K562 (cell line): ENCODE measurements around the gene RNF31. TPM values are rescaled to one million over a fixed set of nuclear protein-coding genes. Genes with fewer than 3 reads are reported as not detected.

Experiments
- ATAC-seq: fragments of 200-7000 bp; cut with Tn5 transposase; 3 replicates; pipeline ENCODE4 v1.9.1; 2020; ENCODE audit warnings: moderate library complexity
- BruUV-seq: library from RNA; stranded (reverse); fragments of 400-500 nt; replicated peaks from 2 replicates; lab custom pipeline; 2021; lab: Mats Ljungman, UMichigan
- CTCF ChIA-PET: fragments of 300-600 bp; formaldehyde crosslinking; extraction: SDS; loops from one replicate; lab custom pipeline; 2021; ENCODE audit warnings: low intra/inter-chr PET ratio; lab: Yijun Ruan, JAX
- POLR2A ChIA-PET: fragments of 300-600, 350-650 bp; sonication (Branson Sonifier 250); formaldehyde crosslinking; extraction: SDS; loops from one replicate; lab custom pipeline; 2021; ENCODE audit warnings: antibody characterized with exemption, inconsistent platforms; lab: Yijun Ruan, JAX
- DNase-seq, 4 experiments: peaks; one replicate each; pipeline versions ENCODE4 v3.0.0 to v3.0.0-alpha.2; 2011 to 2018; ENCODE audit warnings: low spot score in 3 of 4, mixed read lengths in 3 of 4; ENCODE audit errors: extremely low read depth in 1 of 4
- FAIRE-seq: peaks from 2 replicates; lab custom pipeline; 2011; peaks lifted over from hg19 to GRCh38; lab: Jason Lieb, UNC
- H2AFZ ChIP-seq: 2 replicates; pipeline ENCODE4 v1.6.0; 2011; ENCODE audit warnings: low read depth, low read length, control low read depth, inconsistent platforms
- H3K27ac ChIP-seq: fragments of 200-600 bp; 3 replicates; pipeline ENCODE4 v1.8.0; 2011; ENCODE audit warnings: low read depth, mild to moderate bottlenecking, control low read depth, inconsistent platforms, low read length, moderate library complexity, mixed read lengths; ENCODE audit errors: extremely low read depth
- H3K27me3 ChIP-seq, 2 experiments: fragments of 300-600 bp in 1 of 2; 2 replicates in 1 of 2; 3 replicates in 1 of 2; pipeline versions ENCODE4 v1.6.0 to v1.8.0; 2011; ENCODE audit warnings: inconsistent platforms in 2 of 2, low read length in 2 of 2, mild to moderate bottlenecking in 1 of 2, mixed read lengths in 1 of 2, moderate library complexity in 1 of 2; ENCODE audit not compliant: control insufficient read depth in 2 of 2, insufficient read depth in 2 of 2
- H3K36me3 ChIP-seq: fragments of 300-600 bp; 3 replicates; pipeline ENCODE4 v1.8.0; 2011; ENCODE audit warnings: mild to moderate bottlenecking, low read length, inconsistent platforms; ENCODE audit not compliant: control insufficient read depth, insufficient read depth
- H3K4me1 ChIP-seq, 2 experiments: fragments of 200-600 bp in 1 of 2; replicated peaks in 1 of 2; 2 replicates in 1 of 2; 3 replicates in 1 of 2; pipeline versions ENCODE4 v1.5.1 to v1.8.0; 2011; ENCODE audit warnings: inconsistent platforms in 2 of 2, low read length in 2 of 2, mild to moderate bottlenecking in 1 of 2, mixed read lengths in 1 of 2, moderate library complexity in 1 of 2; ENCODE audit not compliant: control insufficient read depth in 2 of 2, insufficient read depth in 2 of 2
- H3K4me2 ChIP-seq: 2 replicates; pipeline ENCODE4 v1.6.1; 2011; ENCODE audit warnings: low read length, control low read depth, inconsistent platforms, mixed read lengths; ENCODE audit not compliant: insufficient read depth
- H3K4me3 ChIP-seq: fragments of 200-600 bp; sonication (generic), shearing (Covaris generic); 2 replicates; pipeline ENCODE4 v1.5.1; 2016; ENCODE audit warnings: control low read depth, inconsistent platforms
- H3K79me2 ChIP-seq: fragments of 200-600 bp; 3 replicates; pipeline ENCODE4 v1.8.0; 2011; ENCODE audit warnings: low read length, inconsistent platforms; ENCODE audit not compliant: control insufficient read depth, insufficient read depth
- H3K9ac ChIP-seq, 2 experiments: 2 replicates each; pipeline versions ENCODE4 v1.6.0 to v1.6.1; 2011; ENCODE audit warnings: low read depth in 2 of 2, low read length in 2 of 2, control low read depth in 1 of 2, inconsistent platforms in 1 of 2, mild to moderate bottlenecking in 1 of 2, mixed read lengths in 1 of 2; ENCODE audit not compliant: insufficient read depth in 1 of 2
- H3K9me1 ChIP-seq: one replicate; pipeline ENCODE4 v1.6.0; 2011; ENCODE audit warnings: inconsistent platforms, mild to moderate bottlenecking, low read length, moderate library complexity; ENCODE audit not compliant: control insufficient read depth, insufficient read depth
- H3K9me3 ChIP-seq: replicated peaks from 2 replicates; pipeline ENCODE4 v1.5.1; 2011; ENCODE audit warnings: low read depth, low read length, inconsistent platforms; ENCODE audit not compliant: control insufficient read depth, insufficient read depth
- H4K20me1 ChIP-seq: replicated peaks from 2 replicates; pipeline ENCODE4 v1.6.1; 2011; ENCODE audit warnings: low read length, inconsistent platforms, mixed read lengths; ENCODE audit not compliant: control insufficient read depth, insufficient read depth
- CBX1 ChIP-seq: sonication (generic); IDR thresholded peaks from 2 replicates; pipeline ENCODE4 v1.6.1; 2016; ENCODE audit warnings: antibody characterized with exemption, low read depth, mild to moderate bottlenecking
- NFIX ChIP-seq: fragments of 250-450 bp; sonication (Bioruptor Pico); IDR thresholded peaks from 2 replicates; pipeline ENCODE4 v1.4.0; 2020; ENCODE audit warnings: low read depth, mild to moderate bottlenecking, moderate library complexity
- RNF219 ChIP-seq: fragments of 250-450 bp; sonication (Bioruptor Pico); IDR thresholded peaks from 2 replicates; pipeline ENCODE4 v1.5.0; 2022; ENCODE audit warnings: mild to moderate bottlenecking
- SNIP1 ChIP-seq: fragments of 450-650 bp; IDR thresholded peaks from 2 replicates; pipeline ENCODE4 v1.7.1; 2017; ENCODE audit warnings: low read depth, mild to moderate bottlenecking
- SOX6 ChIP-seq: fragments of 450-650 bp; IDR thresholded peaks from 2 replicates; pipeline ENCODE4 v1.6.1; 2014; ENCODE audit warnings: mild to moderate bottlenecking
- THRA ChIP-seq: fragments of 450-650 bp; IDR thresholded peaks from 2 replicates; pipeline ENCODE4 v1.6.1; 2017; ENCODE audit warnings: mild to moderate bottlenecking, moderate library complexity
- TSHZ1 ChIP-seq: fragments of 250-450 bp; sonication (Bioruptor Pico); IDR thresholded peaks from 2 replicates; pipeline ENCODE4 v1.4.0; 2020; ENCODE audit warnings: mild to moderate bottlenecking, moderate library complexity
- WGBS: fragments of 100-300 bp; shearing (Covaris generic); methylation state at CpG from one replicate; pipeline ENCODE4 v1.1.6; 2016; ENCODE audit warnings: low coverage, mixed read lengths; ENCODE audit not compliant: insufficient coverage; ENCODE audit errors: missing lambda C conversion rate; 5-methylcytosine and 5-hydroxymethylcytosine counted together
- in situ Hi-C: fragments of 300-500 bp; cut with MboI; formaldehyde crosslinking; loops from 4 replicates; pipeline ENCODE4 v1.15.0; 2018; ENCODE audit warnings: inconsistent platforms, mixed read lengths
- intact Hi-C: fragments of 100-400 bp; cut with micrococcal nuclease; formaldehyde crosslinking; loops from 2 replicates; pipeline ENCODE4 v1.14.2; 2022
- polyA plus RNA-seq, 8 experiments: library from polyadenylated mRNA; depleted of rRNA in 4 of 8; stranded (reverse) in 5 of 8; unstranded in 3 of 8; fragments of >200 nt; fragmentation: Nextera tagmentation in 2 of 8; fragmentation: Illumina TruSeq in 1 of 8; extraction: Ambion mirVana in 2 of 8; extraction: Trizol in 1 of 8; gene quantifications; 2 replicates each; pipeline versions ENCODE4 v1.2.1 to v1.2.3, GENCODE V29; 2011 to 2014; ENCODE audit warnings: inconsistent platforms in 1 of 8, missing spikeins in 1 of 8
- total RNA-seq, 7 experiments: library from RNA; depleted of rRNA in 6 of 7; stranded (reverse); fragments of >200 nt in 6 of 7; fragmentation: Illumina TruSeq in 2 of 7; extraction: Trizol in 2 of 7; gene quantifications; 2 replicates each; pipeline versions ENCODE4 v1.2.1 to v1.2.3, GENCODE V29; 2011 to 2021; ENCODE audit warnings: low replicate concordance in 1 of 7

Gene RNF31
- total and polyA plus RNA-seq, 9 of the 15 experiments (the other 6 are each of a cell fraction or from before 2014, with no cell fraction given) = 3.1 to 47.6 (median 19.1) TPM

- peak overlapping the region; percentile 98 for H3K4me3 ChIP-seq
- WGBS = 2% methylated on average over 9 of the region's 9 CpGs
- TF ChIP-seq NFIX (no peak), CBX1 (no peak), SOX6 (no peak), SNIP1 (no peak), TSHZ1 (CRISPR knock-in tag) (no peak), RNF219 (no peak), THRA (no peak)
- TF ChIP-seq, all 486 proteins: peak for 0
- H3K27ac ChIP-seq = peak overlapping the region; percentile 70
- no peaks in the 10 kb centered on the region for H4K20me1 ChIP-seq
- H3K4me1 ChIP-seq = peaks cover 33 to 51% of the 10 kb centered on the region in 2 experiments; a peak in 4 of 5 replicates
- no peaks in the 10 kb centered on the region for H3K27me3 ChIP-seq
- DNase-seq (no peak), FAIRE-seq (peak; percentile 66), ATAC-seq (no peak)
- TSS peak; percentile 62 for BruUV-seq
- intact Hi-C loops (loop anchor here (2.0 to 10.0 kb wide), 2 partner anchors 31 to 51 kb away; partner anchors contain the start of genes DCAF11, NRL and PCK2), in situ Hi-C loops (no loop called here)
- CTCF ChIA-PET = no interaction called here
- H3K4me2 ChIP-seq = peak overlapping the region; percentile 98
- peaks cover 44% of the 10 kb centered on the region for H3K79me2 ChIP-seq
- peaks cover 5% of the 10 kb centered on the region for H3K9me1 ChIP-seq
- no peaks in the 10 kb centered on the region for H3K9me3 ChIP-seq
- H3K9ac ChIP-seq = peak overlapping the region; percentile 81 to 97
- H2AFZ ChIP-seq = peak overlapping the region; percentile 63
- POLR2A ChIA-PET = interaction anchor here (0.7 to 1.8 kb wide), 9 partner anchors 8 to 377 kb away, joined by 3 to 6 read pairs (median 3); partner anchors contain the start of genes DCAF11, NRL and TINF2
- H3K36me3 ChIP-seq = peaks cover 48% of the 10 kb centered on the region; the same call in 2 of the 3 replicates
Measured at GRCh38 chr14:24145690-24146452, 1.4 kb upstream of the RNF31 start.
